Liver (tissue), 10 donors: Measurements from ENCODE around the gene SGPP2. TPM values are rescaled to one million over a fixed set of nuclear protein-coding genes. Genes with fewer than 3 reads are reported as not detected.

ENCODE experiments used
- DNase-seq: peaks from one replicate; pipeline ENCODE4 v3.0.0-alpha.2; 2017; ENCODE audit warnings: low spot score
- H3K27ac ChIP-seq, 2 donors: one replicate each; pipeline ENCODE4 v1.7.0; 2013; ENCODE audit warnings: inconsistent platforms in 2 of 2, low read length in 2 of 2, control low read depth in 1 of 2, low read depth in 1 of 2, mild to moderate bottlenecking in 1 of 2
- H3K27me3 ChIP-seq, 4 donors: one replicate each; pipeline versions ENCODE4 v1.6.1 to v1.7.0; 2013; ENCODE audit warnings: low read length in 3 of 4, inconsistent platforms in 1 of 4, mild to moderate bottlenecking in 1 of 4, moderate library complexity in 1 of 4; ENCODE audit not compliant: control insufficient read depth in 4 of 4, insufficient read depth in 4 of 4
- H3K36me3 ChIP-seq, 4 donors: one replicate each; pipeline versions ENCODE4 v1.6.1 to v1.7.0; 2013; ENCODE audit warnings: low read length in 3 of 4, mild to moderate bottlenecking in 3 of 4, low read depth in 1 of 4, moderate library complexity in 1 of 4; ENCODE audit not compliant: control insufficient read depth in 4 of 4, insufficient read depth in 3 of 4
- H3K4me1 ChIP-seq, 4 donors: one replicate each; pipeline versions ENCODE4 v1.6.1 to v1.7.0; 2013; ENCODE audit warnings: low read length in 3 of 4, mild to moderate bottlenecking in 3 of 4, moderate library complexity in 1 of 4; ENCODE audit not compliant: control insufficient read depth in 4 of 4, insufficient read depth in 4 of 4
- H3K4me3 ChIP-seq, 3 donors: one replicate each; pipeline versions ENCODE4 v1.6.1 to v1.7.0; 2013; ENCODE audit warnings: low read length in 3 of 3, control low read depth in 1 of 3, low read depth in 1 of 3, mild to moderate bottlenecking in 1 of 3
- H3K9ac ChIP-seq, 2 donors: one replicate each; pipeline ENCODE4 v1.7.0; 2013; ENCODE audit warnings: low read length in 2 of 2, mild to moderate bottlenecking in 2 of 2, moderate library complexity in 2 of 2, control low read depth in 1 of 2, low read depth in 1 of 2
- H3K9me3 ChIP-seq, 4 donors: one replicate each; pipeline versions ENCODE4 v1.6.1 to v1.7.0; 2013; ENCODE audit warnings: low read length in 3 of 4; ENCODE audit not compliant: control insufficient read depth in 4 of 4
- EGR1 ChIP-seq, 2 donors: IDR thresholded peaks; 2 replicates each; pipeline ENCODE4 v1.6.1; 2016 to 2018; ENCODE audit warnings: antibody characterized with exemption in 2 of 2, low read depth in 2 of 2
- FOXA1 ChIP-seq: IDR thresholded peaks from 2 replicates; pipeline ENCODE4 v1.6.1; 2016; ENCODE audit warnings: antibody characterized with exemption
- FOXA2 ChIP-seq: IDR thresholded peaks from 2 replicates; pipeline ENCODE4 v1.6.1; 2016; ENCODE audit warnings: antibody characterized with exemption
- GABPA ChIP-seq, 2 donors: IDR thresholded peaks in 1 of 2; conservative IDR thresholded peaks in 1 of 2; 2 replicates each; pipeline ENCODE4 v1.6.1; 2016; ENCODE audit warnings: antibody characterized with exemption in 2 of 2, mild to moderate bottlenecking in 1 of 2, moderate library complexity in 1 of 2
- HNF4A ChIP-seq, 2 donors: conservative IDR thresholded peaks; 2 replicates each; pipeline ENCODE4 v1.6.1; 2016; ENCODE audit warnings: antibody characterized with exemption in 2 of 2, mild to moderate bottlenecking in 2 of 2
- HNF4G ChIP-seq: IDR thresholded peaks from 2 replicates; pipeline ENCODE4 v1.6.1; 2016; ENCODE audit warnings: antibody characterized with exemption
- JUND ChIP-seq, 2 donors: IDR thresholded peaks; 2 replicates each; pipeline ENCODE4 v1.6.1; 2016; ENCODE audit warnings: antibody characterized with exemption in 2 of 2
- NR2F2 ChIP-seq: IDR thresholded peaks from 2 replicates; pipeline ENCODE4 v1.6.1; 2016; ENCODE audit warnings: antibody characterized with exemption
- RAD21 ChIP-seq, 2 donors: IDR thresholded peaks; 2 replicates each; pipeline ENCODE4 v1.6.1; 2016; ENCODE audit warnings: antibody characterized with exemption in 2 of 2, mild to moderate bottlenecking in 2 of 2
- RXRA ChIP-seq, 2 donors: IDR thresholded peaks; 2 replicates each; pipeline ENCODE4 v1.6.1; 2017 to 2018; ENCODE audit warnings: antibody characterized with exemption in 2 of 2, mild to moderate bottlenecking in 1 of 2
- SP1 ChIP-seq: IDR thresholded peaks from 2 replicates; pipeline ENCODE4 v1.6.1; 2018; ENCODE audit warnings: antibody characterized with exemption, mild to moderate bottlenecking
- TAF1 ChIP-seq: conservative IDR thresholded peaks from 2 replicates; pipeline ENCODE4 v1.6.1; 2016; ENCODE audit warnings: antibody characterized with exemption, mild to moderate bottlenecking
- YY1 ChIP-seq: IDR thresholded peaks from 2 replicates; pipeline ENCODE4 v1.6.1; 2016; ENCODE audit warnings: antibody characterized with exemption, mild to moderate bottlenecking
- WGBS: extraction: QIAGEN DNeasy Blood & Tissue Kit; methylation state at CpG from one replicate; pipeline ENCODE4 v1.1.7; 2013; 5-methylcytosine and 5-hydroxymethylcytosine counted together
- polyA plus RNA-seq, 2 donors: library from polyadenylated mRNA; stranded (reverse) in 1 of 2; unstranded in 1 of 2; fragments of 200-250 nt in 1 of 2; fragments of >200 nt in 1 of 2; fragmentation: Nextera tagmentation in 1 of 2; extraction: Ambion mirVana in 1 of 2; gene quantifications; one replicate each; pipeline versions ENCODE4 v1.2.1 to v1.2.3, GENCODE V29; 2013 to 2015
- small RNA-seq: library from RNA; depleted of rRNA; stranded (forward); fragments of <200 nt; gene quantifications from one replicate; pipeline ENCODE3, GENCODE V24; 2014
- total RNA-seq, 2 donors: library from RNA; depleted of rRNA; stranded (reverse); fragments of >200 nt; gene quantifications; one replicate each; pipeline ENCODE4 v1.2.3, GENCODE V29; 2014
- TF ChIP-seq, protein P1 (sequence below): IDR thresholded peaks from 2 replicates; pipeline ENCODE4 v1.6.1; 2016; ENCODE audit warnings: antibody characterized with exemption
- TF ChIP-seq, protein P2 (sequence below): IDR thresholded peaks from 2 replicates; pipeline ENCODE4 v1.6.1; 2016; ENCODE audit warnings: antibody characterized with exemption
- TF ChIP-seq, protein P3 (sequence below): fragments of 150-350 bp; IDR thresholded peaks from 2 replicates; pipeline ENCODE4 v1.5.1; 2017; ENCODE audit warnings: improper control_type of control experiment, low read depth, low read length; ENCODE audit not compliant: missing input control
- TF ChIP-seq, protein P4 (sequence below): IDR thresholded peaks from 2 replicates; pipeline ENCODE4 v1.6.1; 2016; ENCODE audit warnings: antibody characterized with exemption, mild to moderate bottlenecking
- TF ChIP-seq, protein P5 (sequence below): IDR thresholded peaks from 2 replicates; pipeline ENCODE4 v1.6.1; 2016; ENCODE audit warnings: antibody characterized with exemption
- donor health status: healthy.
- donor health status: healthy.
- donor health status: healthy.
- donor health status: healthy.
- donor health status: healthy.

The SGPP2 gene
- total and polyA plus RNA-seq, 4 donors = 0.16 to 0.33 (median 0.31) TPM; not detected in 1

DNA sequence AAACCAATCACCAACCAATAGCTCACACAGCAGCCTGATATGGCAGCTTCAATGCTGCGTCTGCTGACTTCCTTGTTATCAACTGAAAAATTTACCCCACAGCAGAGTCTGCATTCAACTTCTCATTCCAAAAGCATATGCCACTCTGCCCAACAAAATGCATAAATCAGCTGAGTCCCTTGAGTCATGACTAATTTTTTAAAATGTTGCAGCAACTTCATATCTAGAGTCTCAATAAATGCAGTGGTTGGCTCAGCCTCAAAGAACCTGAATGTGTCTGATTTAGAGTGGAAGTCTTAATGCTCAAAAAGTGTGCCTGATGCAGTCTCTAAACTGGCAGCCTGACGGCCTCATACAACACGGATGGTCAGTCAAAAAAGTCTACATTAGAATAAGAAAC lies 185.0 kb downstream of the SGPP2 start:
- no peaks in the 10 kb centered on the region for H3K4me1 ChIP-seq
- 95% methylated on average over 3 of the region's 3 CpGs for WGBS
- no peak overlapping the region for H3K27ac ChIP-seq
- H3K4me3 ChIP-seq = no peak overlapping the region
- no peak for DNase-seq
- H3K9me3 ChIP-seq = no peaks in the 10 kb centered on the region
- no peak overlapping the region for H3K9ac ChIP-seq
- TF ChIP-seq RAD21 (IDR thresholded peaks at IDR 0.05) (no peak), NR2F2 (no peak), HNF4G (no peak), FOXA1 (no peak), SP1 (no peak), RXRA (IDR thresholded peaks at IDR 0.05) (no peak), TAF1 (no peak), EGR1 (IDR thresholded peaks at IDR 0.05; ENCODE audit: low read depth in 2 of 2) (no peak), JUND (IDR thresholded peaks at IDR 0.05) (no peak), HNF4A (conservative IDR thresholded peaks at IDR 0.05) (no peak), YY1 (no peak), FOXA2 (no peak), GABPA (IDR thresholded peaks at IDR 0.05 in 1 of 2, conservative IDR thresholded peaks at IDR 0.05 in 1 of 2) (no peak)
- TF ChIP-seq, protein P1, sequence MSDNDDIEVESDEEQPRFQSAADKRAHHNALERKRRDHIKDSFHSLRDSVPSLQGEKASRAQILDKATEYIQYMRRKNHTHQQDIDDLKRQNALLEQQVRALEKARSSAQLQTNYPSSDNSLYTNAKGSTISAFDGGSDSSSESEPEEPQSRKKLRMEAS = no peak
- TF ChIP-seq, protein P2, sequence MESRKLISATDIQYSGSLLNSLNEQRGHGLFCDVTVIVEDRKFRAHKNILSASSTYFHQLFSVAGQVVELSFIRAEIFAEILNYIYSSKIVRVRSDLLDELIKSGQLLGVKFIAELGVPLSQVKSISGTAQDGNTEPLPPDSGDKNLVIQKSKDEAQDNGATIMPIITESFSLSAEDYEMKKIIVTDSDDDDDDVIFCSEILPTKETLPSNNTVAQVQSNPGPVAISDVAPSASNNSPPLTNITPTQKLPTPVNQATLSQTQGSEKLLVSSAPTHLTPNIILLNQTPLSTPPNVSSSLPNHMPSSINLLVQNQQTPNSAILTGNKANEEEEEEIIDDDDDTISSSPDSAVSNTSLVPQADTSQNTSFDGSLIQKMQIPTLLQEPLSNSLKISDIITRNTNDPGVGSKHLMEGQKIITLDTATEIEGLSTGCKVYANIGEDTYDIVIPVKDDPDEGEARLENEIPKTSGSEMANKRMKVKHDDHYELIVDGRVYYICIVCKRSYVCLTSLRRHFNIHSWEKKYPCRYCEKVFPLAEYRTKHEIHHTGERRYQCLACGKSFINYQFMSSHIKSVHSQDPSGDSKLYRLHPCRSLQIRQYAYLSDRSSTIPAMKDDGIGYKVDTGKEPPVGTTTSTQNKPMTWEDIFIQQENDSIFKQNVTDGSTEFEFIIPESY = no peak
- TF ChIP-seq, protein P3, sequence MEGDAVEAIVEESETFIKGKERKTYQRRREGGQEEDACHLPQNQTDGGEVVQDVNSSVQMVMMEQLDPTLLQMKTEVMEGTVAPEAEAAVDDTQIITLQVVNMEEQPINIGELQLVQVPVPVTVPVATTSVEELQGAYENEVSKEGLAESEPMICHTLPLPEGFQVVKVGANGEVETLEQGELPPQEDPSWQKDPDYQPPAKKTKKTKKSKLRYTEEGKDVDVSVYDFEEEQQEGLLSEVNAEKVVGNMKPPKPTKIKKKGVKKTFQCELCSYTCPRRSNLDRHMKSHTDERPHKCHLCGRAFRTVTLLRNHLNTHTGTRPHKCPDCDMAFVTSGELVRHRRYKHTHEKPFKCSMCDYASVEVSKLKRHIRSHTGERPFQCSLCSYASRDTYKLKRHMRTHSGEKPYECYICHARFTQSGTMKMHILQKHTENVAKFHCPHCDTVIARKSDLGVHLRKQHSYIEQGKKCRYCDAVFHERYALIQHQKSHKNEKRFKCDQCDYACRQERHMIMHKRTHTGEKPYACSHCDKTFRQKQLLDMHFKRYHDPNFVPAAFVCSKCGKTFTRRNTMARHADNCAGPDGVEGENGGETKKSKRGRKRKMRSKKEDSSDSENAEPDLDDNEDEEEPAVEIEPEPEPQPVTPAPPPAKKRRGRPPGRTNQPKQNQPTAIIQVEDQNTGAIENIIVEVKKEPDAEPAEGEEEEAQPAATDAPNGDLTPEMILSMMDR = no peak
- TF ChIP-seq, protein P4, sequence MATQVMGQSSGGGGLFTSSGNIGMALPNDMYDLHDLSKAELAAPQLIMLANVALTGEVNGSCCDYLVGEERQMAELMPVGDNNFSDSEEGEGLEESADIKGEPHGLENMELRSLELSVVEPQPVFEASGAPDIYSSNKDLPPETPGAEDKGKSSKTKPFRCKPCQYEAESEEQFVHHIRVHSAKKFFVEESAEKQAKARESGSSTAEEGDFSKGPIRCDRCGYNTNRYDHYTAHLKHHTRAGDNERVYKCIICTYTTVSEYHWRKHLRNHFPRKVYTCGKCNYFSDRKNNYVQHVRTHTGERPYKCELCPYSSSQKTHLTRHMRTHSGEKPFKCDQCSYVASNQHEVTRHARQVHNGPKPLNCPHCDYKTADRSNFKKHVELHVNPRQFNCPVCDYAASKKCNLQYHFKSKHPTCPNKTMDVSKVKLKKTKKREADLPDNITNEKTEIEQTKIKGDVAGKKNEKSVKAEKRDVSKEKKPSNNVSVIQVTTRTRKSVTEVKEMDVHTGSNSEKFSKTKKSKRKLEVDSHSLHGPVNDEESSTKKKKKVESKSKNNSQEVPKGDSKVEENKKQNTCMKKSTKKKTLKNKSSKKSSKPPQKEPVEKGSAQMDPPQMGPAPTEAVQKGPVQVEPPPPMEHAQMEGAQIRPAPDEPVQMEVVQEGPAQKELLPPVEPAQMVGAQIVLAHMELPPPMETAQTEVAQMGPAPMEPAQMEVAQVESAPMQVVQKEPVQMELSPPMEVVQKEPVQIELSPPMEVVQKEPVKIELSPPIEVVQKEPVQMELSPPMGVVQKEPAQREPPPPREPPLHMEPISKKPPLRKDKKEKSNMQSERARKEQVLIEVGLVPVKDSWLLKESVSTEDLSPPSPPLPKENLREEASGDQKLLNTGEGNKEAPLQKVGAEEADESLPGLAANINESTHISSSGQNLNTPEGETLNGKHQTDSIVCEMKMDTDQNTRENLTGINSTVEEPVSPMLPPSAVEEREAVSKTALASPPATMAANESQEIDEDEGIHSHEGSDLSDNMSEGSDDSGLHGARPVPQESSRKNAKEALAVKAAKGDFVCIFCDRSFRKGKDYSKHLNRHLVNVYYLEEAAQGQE = no peak
- TF ChIP-seq, protein P5, sequence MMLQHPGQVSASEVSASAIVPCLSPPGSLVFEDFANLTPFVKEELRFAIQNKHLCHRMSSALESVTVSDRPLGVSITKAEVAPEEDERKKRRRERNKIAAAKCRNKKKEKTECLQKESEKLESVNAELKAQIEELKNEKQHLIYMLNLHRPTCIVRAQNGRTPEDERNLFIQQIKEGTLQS = no peak
- no peaks in the 10 kb centered on the region for H3K27me3 ChIP-seq
- peaks cover under 1 to 18% (median 12%) of the 10 kb centered on the region in 4 donors for H3K36me3 ChIP-seq

Small RNA genes within 50 kb of the gene (small RNA-seq; reads per million reads assigned to genes)
- gene RF00019 (not detected), gene RNU6-619P (not detected)

Other genes starting within 250 kb of the SGPP2 start
- not detected for gene PAX3, start 125.5 kb upstream of the SGPP2 start, total RNA-seq
- not detected for gene PAX3, start 125.5 kb upstream of the SGPP2 start, polyA plus RNA-seq
- 1 to 10 TPM; 5.5 to 9.7 TPM for gene FARSB, start 231.5 kb downstream of the SGPP2 start, total RNA-seq
- 1 to 10 TPM; 8.7 to 9.2 TPM for gene FARSB, start 231.5 kb downstream of the SGPP2 start, polyA plus RNA-seq
- gene MOGAT1, start 247.1 kb downstream of the SGPP2 start, total RNA-seq = 1 to 10 TPM in 1 of 2 donors, not detected in 1; 5.1 TPM
- 1 to 10 TPM in 1 of 2 donors, under 1 TPM in 1; 0.30 to 5.5 TPM for gene MOGAT1, start 247.1 kb downstream of the SGPP2 start, polyA plus RNA-seq